ENCODE measurements around the gene RWDD4. TPM values are rescaled to one million over a fixed set of nuclear protein-coding genes. Genes with fewer than 3 reads are reported as not detected.

RWDD4 gene
- total and polyA plus RNA-seq, 2 of the 4 experiments (the other 2 are of a cell fraction), result 8.5 to 8.8 TPM

DNA sequence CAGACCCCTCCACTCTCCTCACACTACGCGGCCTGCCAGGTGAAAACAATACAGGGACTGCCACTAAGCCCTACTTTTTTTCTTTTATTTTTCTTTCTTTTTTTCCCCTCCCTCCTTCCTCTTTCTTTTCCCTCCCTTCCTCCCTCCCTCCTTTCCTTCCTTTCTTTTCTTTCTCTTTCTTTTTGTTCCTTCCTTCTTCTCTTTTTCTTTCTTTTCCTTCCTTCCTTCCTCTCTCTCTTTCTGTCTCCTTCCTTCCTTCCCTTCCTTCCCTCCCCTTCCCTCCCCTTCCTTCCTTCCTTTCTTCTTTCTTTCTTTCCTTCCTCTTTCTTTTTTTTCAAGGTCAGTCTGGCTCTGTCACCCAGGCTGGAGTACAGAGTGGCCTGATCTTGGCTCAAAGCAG is 41.9 kb downstream of the RWDD4 start:
- no peak for TF ChIP-seq BHLHE40 (IDR thresholded peaks at IDR 0.05; ENCODE audit: low read depth, low read length)
- TF ChIP-seq NFE2L2 (IDR thresholded peaks at IDR 0.05; ENCODE audit: low read depth, low read length), result no peak
- no peak for TF ChIP-seq CEBPB (IDR thresholded peaks at IDR 0.05; ENCODE audit: low read depth, low read length)
- Histone ChIP-seq H3K18ac (ENCODE audit: low read depth, low read length) (no peak overlapping the region), H3K4ac (ENCODE audit: low read depth, low read length) (no peak overlapping the region), H2AK9ac (replicated peaks; ENCODE audit: low read depth, low read length, poor library complexity) (no peak overlapping the region), H3K4me1 (ENCODE audit: control insufficient read depth, insufficient read depth, low read length) (peaks cover 5% of the 10 kb centered on the region; the same call in 1 of the 2 replicates), H3K79me1 (ENCODE audit: low read depth in 1 of 2, low read length in 2 of 2) (no peaks in the 10 kb centered on the region), H2AK5ac (ENCODE audit: low read depth, low read length) (no peak overlapping the region), H3K27me3 (ENCODE audit: control insufficient read depth, insufficient read depth, low read length) (no peaks in the 10 kb centered on the region), H3K4me2 (ENCODE audit: low read depth, low read length) (no peak overlapping the region), H2BK20ac (ENCODE audit: low read depth, low read length) (no peak overlapping the region), H3K4me3 (ENCODE audit: insufficient read depth, low read depth, low read length) (no peak overlapping the region), H4K20me1 (ENCODE audit: insufficient read depth, low read length) (no peaks in the 10 kb centered on the region), H4K8ac (ENCODE audit: low read depth in 2 of 2, low read length in 2 of 2) (no peak overlapping the region), H2BK15ac (ENCODE audit: low read depth, low read length) (no peak overlapping the region), H4K91ac (ENCODE audit: insufficient read depth, low read depth, low read length) (no peak overlapping the region), H3K23ac (ENCODE audit: low read depth, low read length) (no peak overlapping the region), H3K36me3 (ENCODE audit: control insufficient read depth, insufficient read depth, low read length) (no peaks in the 10 kb centered on the region), H2AFZ (replicated peaks; ENCODE audit: low read length, poor library complexity) (no peak overlapping the region), H3K14ac (replicated peaks; ENCODE audit: low read depth, low read length) (no peak overlapping the region), H3K56ac (ENCODE audit: extremely low read depth, insufficient read depth, low read length) (no peak overlapping the region), H2BK5ac (ENCODE audit: low read depth, low read length, poor library complexity, severe bottlenecking) (no peak overlapping the region), H2BK120ac (ENCODE audit: low read depth, low read length) (no peak overlapping the region), H3K9ac (ENCODE audit: low read depth, low read length) (no peak overlapping the region), H4K5ac (ENCODE audit: low read depth, low read length) (no peak overlapping the region), H3K27ac (ENCODE audit: insufficient read depth, low read length) (no peak overlapping the region), H3K9me1 (ENCODE audit: insufficient read depth, low read length) (no peaks in the 10 kb centered on the region), H3K9me3 (ENCODE audit: control insufficient read depth, insufficient read depth, low read length) (no peaks in the 10 kb centered on the region)
- in situ Hi-C loops (cut with MboI; ENCODE audit: low sequenced_read_pairs) (no loop called here), dilution Hi-C loops (cut with HindIII; ENCODE audit: low sequenced_read_pairs, unreplicated experiment) (no loop called here), intact Hi-C loops (cut with micrococcal nuclease) (no loop called here)
- CTCF ChIA-PET, result interaction anchor here (0.7 kb wide), 1 partner anchor 1505 kb away, joined by 3 read pairs; no protein-coding TSS in a partner anchor
- DNase-seq (no peak), ATAC-seq (ENCODE audit: low read depth) (no peak)
- WGBS, 2 experiments (ENCODE audit: extremely low coverage in 2 of 2, insufficient read length in 1 of 2), result no CpG with 5 or more reads among the region's 2 CpGs
- POLR2A ChIA-PET (ENCODE audit: unreplicated experiment), result no interaction called here
- no TSS peak for BruUV-seq (replicated peaks)
